Rectal smooth muscle tissue (tissue), 1 donor: ENCODE results near the gene KCTD20.
"Not testable (repeated sequence)": the region's sequence is repeated elsewhere in the genome, so short reads cannot be mapped to it uniquely, and the experiment has no call there.

Source experiments
- H3K27ac ChIP-seq: one replicate; pipeline ENCODE4 v1.7.0; 2013; ENCODE audit warnings: low read depth, low read length, inconsistent platforms
- H3K27me3 ChIP-seq: one replicate; pipeline ENCODE4 v1.7.0; 2013; ENCODE audit warnings: low read length; ENCODE audit not compliant: control insufficient read depth, insufficient read depth
- H3K36me3 ChIP-seq: one replicate; pipeline ENCODE4 v1.7.0; 2013; ENCODE audit warnings: low read length; ENCODE audit not compliant: control insufficient read depth, insufficient read depth
- H3K4me1 ChIP-seq: one replicate; pipeline ENCODE4 v1.7.0; 2013; ENCODE audit warnings: low read length; ENCODE audit not compliant: control insufficient read depth, insufficient read depth
- H3K4me3 ChIP-seq: one replicate; pipeline ENCODE4 v1.7.0; 2013; ENCODE audit warnings: low read length
- H3K9ac ChIP-seq: one replicate; pipeline ENCODE4 v1.7.0; 2013; ENCODE audit warnings: low read length

KCTD20 gene

DNA sequence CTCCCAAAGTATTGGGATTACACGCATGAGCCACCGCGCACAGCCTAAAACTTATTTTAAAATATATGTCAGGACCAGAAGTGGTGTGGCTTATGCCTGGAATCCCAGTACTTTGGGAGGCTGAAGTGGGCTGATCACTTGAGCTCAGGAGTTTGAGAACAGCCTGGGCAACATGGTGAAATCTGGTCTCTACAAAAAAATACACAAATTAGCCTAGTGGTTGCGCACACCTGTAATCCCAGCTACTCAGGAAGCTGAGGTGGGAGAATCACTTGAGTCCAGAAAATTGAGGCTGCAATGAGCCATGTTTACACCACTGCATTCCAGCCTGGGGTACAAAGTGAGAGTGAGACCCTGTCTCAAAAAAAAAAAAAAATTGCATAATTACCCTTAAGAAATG is 13.9 kb upstream of the KCTD20 start:
- Histone ChIP-seq H3K27me3 (no peaks in the 10 kb centered on the region), H3K9ac (no peak overlapping the region), H3K4me3 (no peak overlapping the region), H3K36me3 (no peaks in the 10 kb centered on the region), H3K4me1 (no peaks in the 10 kb centered on the region), H3K27ac (no peak overlapping the region)

DNA sequence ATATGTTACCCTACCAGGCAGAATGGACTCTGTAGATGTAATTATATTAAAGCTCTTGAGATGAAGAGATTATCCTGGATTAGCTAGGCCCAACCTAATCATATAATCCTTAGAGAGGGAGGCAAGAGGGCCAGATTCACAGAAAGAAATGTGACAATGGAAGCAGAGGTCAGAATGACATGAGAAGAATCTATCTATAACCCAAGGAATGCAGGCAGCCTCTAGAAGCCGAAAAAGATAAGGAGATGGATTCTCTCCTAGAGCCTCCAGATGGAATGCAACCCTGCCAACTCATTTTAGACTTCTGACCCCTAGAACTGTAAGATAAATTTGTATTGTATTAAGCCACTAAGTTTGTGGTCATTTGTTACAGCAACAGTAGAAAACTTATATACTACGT is 12.4 kb upstream of the KCTD20 start:
- no peaks in the 10 kb centered on the region for H3K27me3 ChIP-seq
- no peaks in the 10 kb centered on the region for H3K4me1 ChIP-seq
- H3K36me3 ChIP-seq = no peaks in the 10 kb centered on the region
- no peak overlapping the region for H3K9ac ChIP-seq
- no peak overlapping the region for H3K27ac ChIP-seq
- no peak overlapping the region for H3K4me3 ChIP-seq

DNA sequence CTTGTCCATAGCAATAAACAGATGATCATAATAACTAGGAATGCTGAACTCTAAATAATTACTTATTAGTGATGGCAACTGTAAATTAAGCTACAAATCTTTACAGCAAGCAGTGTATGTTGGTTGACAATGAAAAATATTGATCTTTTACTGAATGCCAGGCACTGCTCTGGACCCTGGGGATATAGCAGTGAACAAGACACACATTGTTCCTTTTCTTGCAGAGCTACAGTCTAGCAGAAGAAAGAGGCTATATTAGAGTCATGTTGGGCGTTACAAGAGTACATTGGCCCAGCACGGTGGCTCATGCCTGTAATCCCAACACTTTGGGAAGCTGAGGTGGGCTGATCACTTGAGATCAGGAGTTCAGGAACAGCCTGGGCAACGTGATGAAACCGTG is 11.6 kb upstream of the KCTD20 start:
- no peak overlapping the region for H3K27ac ChIP-seq
- no peaks in the 10 kb centered on the region for H3K36me3 ChIP-seq
- no peak overlapping the region for H3K9ac ChIP-seq
- no peak overlapping the region for H3K4me3 ChIP-seq
- no peaks in the 10 kb centered on the region for H3K4me1 ChIP-seq
- H3K27me3 ChIP-seq = no peaks in the 10 kb centered on the region

DNA sequence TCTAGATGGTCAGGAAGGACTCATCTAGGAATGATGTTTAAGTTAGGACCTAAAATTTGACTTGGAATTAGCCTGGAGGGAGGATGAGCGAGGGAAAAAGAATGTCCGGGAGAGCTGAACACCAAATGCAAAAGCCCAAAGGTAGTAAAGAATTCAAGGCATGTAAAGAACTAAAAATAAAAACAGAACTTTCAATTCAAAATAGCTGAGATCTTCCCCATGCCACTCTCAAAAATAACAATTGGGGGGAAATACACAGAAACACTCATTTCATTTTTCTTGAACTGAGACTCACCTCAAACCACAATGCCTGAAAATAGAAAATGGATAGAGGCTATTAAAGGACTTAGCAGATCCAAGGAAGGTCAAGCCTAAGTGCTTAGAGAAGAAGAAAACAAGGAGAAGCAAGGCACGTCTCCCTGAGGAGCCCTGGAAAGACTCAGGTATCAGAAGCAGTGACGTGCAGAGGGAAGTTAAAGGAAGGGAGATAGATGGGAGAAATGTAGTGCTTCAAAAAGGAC is 10.6 kb upstream of the KCTD20 start:
- no peaks in the 10 kb centered on the region for H3K27me3 ChIP-seq
- no peak overlapping the region for H3K27ac ChIP-seq
- H3K4me3 ChIP-seq = no peak overlapping the region
- H3K9ac ChIP-seq = no peak overlapping the region
- H3K4me1 ChIP-seq = no peaks in the 10 kb centered on the region
- no peaks in the 10 kb centered on the region for H3K36me3 ChIP-seq

DNA sequence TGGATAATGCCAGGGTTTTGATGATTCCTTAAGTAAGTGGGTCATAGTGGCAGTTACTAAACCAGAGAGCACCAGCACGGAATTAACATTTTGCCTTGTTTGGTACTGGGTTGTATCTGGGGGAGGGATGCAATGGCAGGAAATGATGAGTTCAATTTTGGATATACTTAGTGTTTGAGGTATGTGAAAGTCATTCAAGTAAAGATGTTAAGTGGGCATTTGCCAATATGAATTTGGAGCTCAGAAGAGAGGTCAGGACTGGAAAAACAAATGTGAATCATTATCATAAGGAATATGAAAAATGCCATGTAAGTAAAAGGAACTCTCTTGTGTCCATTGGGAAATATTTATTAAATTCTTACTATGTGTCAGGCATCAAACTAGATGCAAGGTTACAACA is 6.3 kb upstream of the KCTD20 start:
- Histone ChIP-seq H3K4me3 (no peak overlapping the region), H3K27ac (no peak overlapping the region), H3K4me1 (peaks cover 6% of the 10 kb centered on the region), H3K27me3 (no peaks in the 10 kb centered on the region), H3K36me3 (no peaks in the 10 kb centered on the region), H3K9ac (no peak overlapping the region)

DNA sequence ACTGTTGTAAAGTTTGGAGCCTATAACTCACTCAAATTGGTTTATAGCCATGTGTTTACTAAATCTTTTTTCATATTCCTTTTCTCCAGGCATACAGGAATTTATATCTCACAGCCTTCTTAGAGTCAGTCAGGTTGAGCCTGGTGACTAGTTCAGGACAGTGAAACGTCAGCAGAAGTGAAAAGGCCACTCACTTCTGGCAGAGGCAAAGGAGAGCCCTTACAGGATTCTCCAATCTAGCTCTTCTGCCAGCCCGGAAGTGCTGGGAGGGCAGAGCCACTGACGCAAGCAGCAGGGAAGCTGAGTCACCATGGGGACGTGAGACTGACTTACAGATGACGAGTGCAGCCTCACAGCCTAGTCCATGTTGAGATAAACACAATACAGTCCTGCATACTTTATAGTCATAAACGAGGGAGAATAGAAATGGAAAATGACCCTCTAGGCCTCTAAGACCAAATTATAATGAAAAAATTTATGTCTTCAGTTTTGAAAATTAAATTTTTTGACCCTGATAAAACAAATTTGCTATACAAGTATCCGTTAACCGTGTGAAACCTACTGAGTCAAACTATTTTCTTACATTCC is 1.4 kb upstream of the KCTD20 start:
- no peak overlapping the region for H3K4me3 ChIP-seq
- no peak overlapping the region for H3K9ac ChIP-seq
- peak overlapping the region; percentile 87 for H3K27ac ChIP-seq
- no peaks in the 10 kb centered on the region for H3K36me3 ChIP-seq
- H3K4me1 ChIP-seq = peaks cover 26% of the 10 kb centered on the region
- H3K27me3 ChIP-seq = no peaks in the 10 kb centered on the region

DNA sequence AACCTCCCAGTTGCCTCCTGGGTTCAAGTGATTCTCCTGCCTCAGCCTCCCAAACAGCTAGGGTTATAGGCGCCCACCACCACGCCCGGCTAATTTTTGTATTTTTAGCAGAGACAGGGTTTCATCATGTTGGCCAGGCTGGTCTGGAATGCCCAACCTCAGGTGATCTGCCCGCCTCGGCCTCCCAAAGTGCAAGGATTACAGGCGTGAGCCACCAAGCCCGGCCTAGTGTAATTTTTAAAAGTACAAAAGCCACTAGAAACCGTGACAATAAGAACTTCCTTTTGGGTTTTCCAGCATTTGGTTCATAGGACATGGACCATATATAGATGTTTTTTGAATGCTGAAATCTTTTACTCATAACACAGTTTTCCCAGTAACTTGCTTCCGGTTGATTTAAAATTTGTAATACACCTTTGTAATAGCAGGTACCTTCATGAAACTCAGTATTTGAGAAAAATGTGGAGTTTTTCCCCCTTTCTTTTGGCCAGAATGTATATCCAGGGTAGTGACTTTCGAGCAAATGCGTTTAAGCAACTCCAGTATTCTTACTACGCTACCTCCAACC is 613 bp upstream of the KCTD20 start:
- H3K4me1 ChIP-seq = peaks cover 26% of the 10 kb centered on the region
- no peaks in the 10 kb centered on the region for H3K36me3 ChIP-seq
- no peaks in the 10 kb centered on the region for H3K27me3 ChIP-seq
- peak overlapping the region; percentile 78 for H3K4me3 ChIP-seq
- H3K9ac ChIP-seq = peak overlapping the region; percentile 76
- H3K27ac ChIP-seq = peak overlapping the region; percentile 92

DNA sequence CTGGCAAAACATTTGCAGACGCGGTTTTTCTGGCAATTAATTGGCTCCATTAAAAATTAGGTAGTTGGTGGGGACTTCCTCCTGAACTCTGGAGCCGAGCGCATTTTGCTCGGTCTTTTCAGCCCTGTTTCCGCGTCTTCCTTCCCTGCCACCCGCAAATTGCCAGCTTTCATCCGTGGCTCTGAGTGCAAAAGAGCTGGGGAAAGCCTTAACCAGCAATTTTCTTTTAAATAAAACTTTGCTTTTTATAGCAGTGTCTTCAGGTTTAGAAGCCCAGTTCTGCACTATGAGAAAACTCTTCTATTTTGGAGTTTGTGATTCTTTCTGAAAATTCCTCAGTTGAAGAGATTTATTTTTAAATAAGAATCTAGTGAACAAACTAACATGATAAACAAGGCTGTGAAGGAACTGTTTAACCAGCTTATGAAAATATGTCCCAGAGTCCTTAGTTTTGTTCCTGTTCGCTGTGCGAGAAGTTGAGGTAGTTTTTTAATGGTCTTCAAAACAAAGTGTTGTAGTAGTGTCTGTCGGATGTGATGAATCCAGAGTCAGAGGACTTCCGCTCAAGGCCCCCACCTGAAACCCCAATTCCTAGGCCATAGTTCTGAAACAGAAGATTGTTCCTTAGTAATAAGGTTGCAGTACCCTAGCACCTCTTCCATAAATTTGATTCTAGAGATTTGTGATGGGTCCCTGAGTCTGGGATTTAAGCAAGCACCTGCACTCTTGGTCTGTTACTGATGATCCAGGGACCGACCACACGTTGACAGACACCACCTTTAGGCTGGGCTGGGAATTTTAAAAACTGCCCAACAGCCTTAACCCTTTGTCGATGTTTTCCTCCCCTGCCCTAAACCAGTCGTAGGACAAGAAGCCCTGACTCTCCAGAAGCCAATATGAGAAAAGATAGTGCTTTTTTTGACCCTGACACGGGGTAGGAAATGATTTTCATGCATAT is 950 bp downstream of the KCTD20 start:
- Histone ChIP-seq H3K27ac (peak overlapping the region; percentile 92), H3K4me1 (peaks cover 26% of the 10 kb centered on the region), H3K9ac (peak overlapping the region; percentile 60)

DNA sequence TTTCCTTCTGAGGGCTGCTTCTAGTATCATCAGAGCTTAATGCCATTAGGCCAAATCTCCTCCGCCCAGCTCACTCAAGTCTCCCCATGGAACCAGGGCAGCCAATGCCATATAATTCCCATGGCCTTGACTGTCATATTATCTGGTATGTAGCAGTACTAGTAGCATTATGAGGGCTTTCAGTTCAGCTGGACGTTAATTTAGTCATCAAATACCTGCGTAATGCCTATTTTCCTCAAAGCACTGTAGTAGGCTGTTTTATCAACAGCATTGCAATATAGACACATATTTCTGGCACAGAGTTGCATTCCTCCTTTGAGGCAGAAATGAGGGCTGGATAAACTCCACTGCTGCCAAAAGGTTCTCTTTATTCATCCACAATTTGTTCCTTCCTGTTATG is 1.7 kb downstream of the KCTD20 start:
- Histone ChIP-seq H3K27ac (peak overlapping the region; percentile 19), H3K4me1 (peaks cover 26% of the 10 kb centered on the region), H3K36me3 (no peaks in the 10 kb centered on the region), H3K4me3 (peak overlapping the region; percentile 78), H3K9ac (no peak overlapping the region), H3K27me3 (no peaks in the 10 kb centered on the region)

More for the DNA sequence above, 950 bp downstream of the KCTD20 start:
- Histone ChIP-seq H3K27me3 (no peaks in the 10 kb centered on the region), H3K36me3 (no peaks in the 10 kb centered on the region), H3K4me3 (peak overlapping the region; percentile 78)

DNA sequence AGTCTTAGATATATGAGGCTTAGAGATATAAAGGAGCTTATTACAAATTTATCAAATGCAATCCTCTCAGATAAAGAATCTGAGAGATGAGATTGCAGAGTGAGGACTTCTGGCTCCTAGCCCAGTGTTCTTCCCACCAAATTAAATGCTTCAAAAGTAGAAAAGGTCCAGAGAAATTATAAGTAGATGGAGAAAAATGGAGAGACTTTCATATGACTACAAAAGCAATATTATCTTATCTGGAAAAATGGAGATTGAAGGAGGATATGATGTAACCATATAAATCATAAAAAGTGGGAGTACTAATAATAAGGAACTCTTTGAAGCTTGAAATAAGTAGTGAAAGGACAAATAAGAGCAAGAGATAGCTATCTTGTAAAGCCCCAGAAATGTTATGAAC is 2.8 kb downstream of the KCTD20 start:
- no peak overlapping the region for H3K27ac ChIP-seq
- H3K27me3 ChIP-seq = no peaks in the 10 kb centered on the region
- no peaks in the 10 kb centered on the region for H3K36me3 ChIP-seq
- no peak overlapping the region for H3K9ac ChIP-seq
- peaks cover 26% of the 10 kb centered on the region for H3K4me1 ChIP-seq
- no peak overlapping the region for H3K4me3 ChIP-seq

DNA sequence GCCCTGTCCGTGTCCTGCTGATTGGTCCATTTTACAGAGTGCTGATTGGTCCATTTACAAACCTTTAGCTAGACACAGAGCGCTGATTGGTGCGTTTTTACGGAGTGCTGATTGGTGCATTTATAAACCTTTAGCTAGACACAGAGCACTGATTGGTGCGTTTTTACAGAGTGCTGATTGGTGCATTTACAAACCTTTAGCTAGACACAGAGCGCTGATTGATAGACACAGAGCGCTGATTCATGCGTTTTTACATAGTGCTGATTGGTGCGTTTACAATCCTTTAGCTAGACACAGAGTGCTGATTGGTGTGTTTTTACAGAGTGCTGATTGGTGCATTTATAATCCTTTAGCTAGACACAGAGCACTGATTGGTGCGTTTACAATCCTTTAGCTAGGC is 6.4 kb downstream of the KCTD20 start:
- not testable (repeated sequence) for H3K27ac ChIP-seq, H3K4me3 ChIP-seq, H3K27me3 ChIP-seq, H3K9ac ChIP-seq, H3K36me3 ChIP-seq
- peaks cover 11% of the 10 kb centered on the region for H3K4me1 ChIP-seq

DNA sequence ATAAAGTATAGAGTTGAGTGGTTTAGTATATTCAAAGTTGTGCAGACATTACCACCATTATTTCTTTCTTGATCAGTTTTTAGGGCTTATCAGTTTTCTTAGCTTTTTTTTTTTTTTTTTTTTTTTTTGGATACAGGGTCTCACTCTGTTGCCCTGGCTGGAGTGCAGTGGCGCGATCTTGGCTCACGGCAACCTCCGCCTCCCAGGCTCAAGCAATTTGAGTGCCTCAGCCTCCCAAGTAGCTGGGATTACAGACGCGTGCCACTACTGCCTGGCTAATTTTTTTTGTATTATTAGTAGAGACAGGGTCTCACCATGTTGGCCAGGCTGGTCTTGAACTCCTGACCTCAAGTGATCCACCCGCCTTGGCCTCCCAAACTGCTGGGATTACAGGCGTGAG is 10.1 kb downstream of the KCTD20 start:
- not testable (repeated sequence) for H3K4me1 ChIP-seq, H3K27me3 ChIP-seq, H3K36me3 ChIP-seq, H3K9ac ChIP-seq, H3K27ac ChIP-seq, H3K4me3 ChIP-seq
